Kidney tubule cell (primary cell): ENCODE results near the gene ANKRD40.
"Not testable (repeated sequence)": the region's sequence is repeated elsewhere in the genome, so short reads cannot be mapped to it uniquely, and the experiment has no call there.

Experiments used
- DNase-seq: peaks from one replicate; pipeline ENCODE4 v3.0.0-alpha.2; 2018; ENCODE audit warnings: low spot score

The ANKRD40 gene

GRCh38 chr17:50710650-50711049 lies 2.9 kb upstream of the ANKRD40 start:
- DNase-seq = no peak

DNA sequence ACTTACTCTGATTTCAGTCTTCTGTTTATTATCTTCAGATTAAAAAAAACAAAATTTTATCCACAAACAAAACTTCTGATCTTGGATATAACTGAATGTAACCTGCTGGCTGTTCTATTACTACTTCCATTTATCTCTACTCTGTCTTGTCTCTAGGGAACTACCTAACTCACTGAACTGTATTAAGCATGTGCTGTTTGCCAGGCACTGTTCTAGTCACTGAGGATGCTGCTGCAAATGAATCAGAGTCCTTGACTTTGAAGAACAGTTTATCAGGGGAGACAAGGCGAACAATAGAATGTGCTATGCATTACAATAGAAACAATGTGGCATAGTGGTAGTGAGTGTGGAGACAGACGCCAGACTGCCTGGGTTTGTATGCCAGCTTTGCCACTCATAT lies 2.3 kb upstream of the ANKRD40 start:
- DNase-seq = no peak

DNA sequence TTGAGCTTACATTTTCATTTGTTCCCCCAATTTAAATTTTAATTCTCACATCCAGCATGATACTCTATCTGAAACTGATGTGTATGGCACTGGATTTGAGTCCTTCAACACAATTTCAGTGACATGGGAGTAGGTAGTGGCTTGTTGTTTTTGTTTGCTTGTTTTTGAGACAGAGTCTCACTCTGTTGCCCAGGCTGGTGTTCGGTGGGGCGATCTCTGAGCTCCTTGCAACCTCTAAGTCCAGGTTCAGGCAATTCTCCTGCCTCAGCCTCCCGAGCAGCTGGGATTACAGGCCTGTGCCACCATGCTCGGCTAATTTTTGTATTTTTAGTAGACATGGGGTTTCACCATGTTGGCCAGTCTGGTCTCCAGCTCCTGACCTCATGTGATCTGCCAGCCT lies 1.3 kb upstream of the ANKRD40 start:
- not testable (repeated sequence) for DNase-seq

DNA sequence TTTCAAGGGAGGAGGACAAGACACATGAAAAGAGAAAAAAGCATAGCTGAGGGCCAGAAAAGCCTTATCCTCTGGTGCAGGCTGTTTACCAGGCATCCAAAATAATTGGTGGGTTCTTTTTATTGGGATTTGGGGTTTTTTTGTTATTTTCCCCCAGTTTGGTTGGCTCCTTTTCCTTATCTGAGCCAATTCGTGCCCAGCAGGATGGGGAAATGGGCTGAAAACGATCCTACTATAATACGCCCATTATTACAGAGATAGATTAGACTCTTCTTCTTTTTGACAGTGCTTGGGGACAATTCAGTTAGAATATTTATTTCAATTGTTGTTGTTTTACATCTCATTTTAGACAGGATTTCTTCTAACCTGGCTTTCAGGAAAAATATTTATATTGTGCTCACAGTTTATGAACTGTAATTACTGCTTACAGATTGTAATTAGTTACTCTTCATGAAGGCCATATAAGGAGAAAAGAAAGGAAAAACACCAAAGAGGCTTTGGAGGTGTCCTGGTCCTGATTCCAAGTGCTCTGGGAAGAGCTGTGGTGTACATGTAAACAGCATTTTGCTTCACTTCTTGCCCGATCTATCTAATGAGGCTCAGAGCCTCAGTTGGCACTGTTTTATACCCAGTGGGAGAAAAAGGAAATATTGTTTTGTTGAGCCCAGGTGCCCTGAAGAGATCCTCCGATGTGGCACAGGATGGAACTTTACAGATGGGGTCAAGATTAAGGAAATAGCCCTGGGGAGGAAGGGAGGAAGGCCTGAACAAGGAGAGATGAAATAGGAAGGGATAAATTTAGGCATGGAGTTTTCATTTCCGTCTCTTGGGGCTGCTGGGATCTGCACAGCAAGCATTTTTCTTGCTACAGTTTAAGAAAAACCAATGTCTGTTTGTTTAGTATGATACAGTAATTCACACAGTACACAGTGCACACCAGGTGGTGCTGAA lies 611 bp upstream of the ANKRD40 start:
- DNase-seq = peak; percentile 38

DNA sequence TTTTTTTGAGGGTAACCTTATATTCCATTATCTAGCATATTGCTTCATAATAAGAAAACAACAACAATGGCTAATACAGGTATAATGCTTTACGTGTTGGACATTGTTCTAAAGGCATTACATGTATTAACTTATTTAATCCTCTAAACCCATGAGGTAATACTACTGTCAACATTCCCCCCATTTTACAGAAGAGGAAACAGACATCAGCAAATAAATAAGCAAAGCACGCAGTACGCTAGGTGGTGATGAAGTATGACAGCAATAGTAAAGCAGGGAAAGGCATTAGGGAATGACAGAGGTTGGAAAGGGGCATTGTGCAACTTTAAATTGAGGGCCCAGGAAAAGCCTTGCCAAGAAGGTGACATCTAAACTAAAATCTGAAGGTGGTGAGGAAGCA lies 4.6 kb downstream of the ANKRD40 start:
- no peak for DNase-seq

- no peak for DNase-seq
Observed at GRCh38 chr17:50699410-50699809, 8.3 kb downstream of the ANKRD40 start.

DNA sequence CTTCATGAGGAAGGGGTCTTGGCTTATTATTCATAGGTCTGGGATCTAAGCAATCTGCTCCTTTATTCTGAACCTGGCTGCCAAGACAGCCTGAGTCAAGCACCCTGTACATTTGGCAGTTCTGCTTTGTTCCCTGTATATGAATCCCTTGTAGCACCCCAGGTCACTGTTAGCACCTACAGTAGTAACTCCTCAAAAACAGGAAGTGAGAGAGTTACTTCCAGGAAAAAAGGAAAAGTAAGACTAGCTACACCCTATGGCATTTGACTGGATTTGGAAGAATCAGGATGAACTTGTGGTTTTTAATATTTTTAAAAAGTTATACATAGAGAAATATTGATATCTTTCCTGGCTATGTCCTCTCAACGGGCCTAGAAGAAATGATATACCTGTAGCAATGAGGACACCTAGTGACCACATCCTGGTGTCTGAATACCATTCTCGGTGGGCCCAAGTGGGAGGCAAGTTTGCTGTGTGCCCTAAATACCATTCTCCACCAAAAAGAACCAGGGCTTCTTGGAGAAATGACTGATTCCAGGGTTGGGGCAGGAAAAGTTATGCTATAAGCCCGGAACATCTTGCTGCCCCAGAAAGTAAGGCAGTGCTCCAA lies 9.9 kb downstream of the ANKRD40 start:
- no peak for DNase-seq

- DNase-seq = peak; percentile 65
Observed at GRCh38 chr17:50697062-50697461, 10.7 kb downstream of the ANKRD40 start.

- DNase-seq = no peak
Observed at GRCh38 chr17:50696365-50696879, 11.3 kb downstream of the ANKRD40 start.

GRCh38 chr17:50693036-50693682 lies 14.6 kb downstream of the ANKRD40 start:
- peak; percentile 67 for DNase-seq

GRCh38 chr17:50692448-50693035 lies 15.2 kb downstream of the ANKRD40 start:
- no peak for DNase-seq

GRCh38 chr17:50691550-50692447 lies 15.9 kb downstream of the ANKRD40 start:
- DNase-seq = no peak

DNA sequence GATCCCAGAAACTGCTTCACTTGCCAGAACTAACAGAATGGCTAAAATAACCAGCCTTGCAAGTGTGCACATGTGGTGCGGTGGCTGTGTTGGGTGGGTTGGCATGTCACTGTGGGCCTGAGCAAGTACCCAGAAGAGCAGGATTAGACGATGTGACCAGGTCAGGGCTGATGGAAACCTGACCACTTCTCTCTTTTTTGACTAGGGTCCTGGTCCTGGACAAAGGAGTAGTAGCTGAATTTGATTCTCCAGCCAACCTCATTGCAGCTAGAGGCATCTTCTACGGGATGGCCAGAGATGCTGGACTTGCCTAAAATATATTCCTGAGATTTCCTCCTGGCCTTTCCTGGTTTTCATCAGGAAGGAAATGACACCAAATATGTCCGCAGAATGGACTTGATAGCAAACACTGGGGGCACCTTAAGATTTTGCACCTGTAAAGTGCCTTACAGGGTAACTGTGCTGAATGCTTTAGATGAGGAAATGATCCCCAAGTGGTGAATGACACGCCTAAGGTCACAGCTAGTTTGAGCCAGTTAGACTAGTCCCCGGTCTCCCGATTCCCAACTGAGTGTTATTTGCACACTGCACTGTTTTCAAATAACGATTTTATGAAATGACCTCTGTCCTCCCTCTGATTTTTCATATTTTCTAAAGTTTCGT lies 16.7 kb downstream of the ANKRD40 start:
- no peak for DNase-seq

DNA sequence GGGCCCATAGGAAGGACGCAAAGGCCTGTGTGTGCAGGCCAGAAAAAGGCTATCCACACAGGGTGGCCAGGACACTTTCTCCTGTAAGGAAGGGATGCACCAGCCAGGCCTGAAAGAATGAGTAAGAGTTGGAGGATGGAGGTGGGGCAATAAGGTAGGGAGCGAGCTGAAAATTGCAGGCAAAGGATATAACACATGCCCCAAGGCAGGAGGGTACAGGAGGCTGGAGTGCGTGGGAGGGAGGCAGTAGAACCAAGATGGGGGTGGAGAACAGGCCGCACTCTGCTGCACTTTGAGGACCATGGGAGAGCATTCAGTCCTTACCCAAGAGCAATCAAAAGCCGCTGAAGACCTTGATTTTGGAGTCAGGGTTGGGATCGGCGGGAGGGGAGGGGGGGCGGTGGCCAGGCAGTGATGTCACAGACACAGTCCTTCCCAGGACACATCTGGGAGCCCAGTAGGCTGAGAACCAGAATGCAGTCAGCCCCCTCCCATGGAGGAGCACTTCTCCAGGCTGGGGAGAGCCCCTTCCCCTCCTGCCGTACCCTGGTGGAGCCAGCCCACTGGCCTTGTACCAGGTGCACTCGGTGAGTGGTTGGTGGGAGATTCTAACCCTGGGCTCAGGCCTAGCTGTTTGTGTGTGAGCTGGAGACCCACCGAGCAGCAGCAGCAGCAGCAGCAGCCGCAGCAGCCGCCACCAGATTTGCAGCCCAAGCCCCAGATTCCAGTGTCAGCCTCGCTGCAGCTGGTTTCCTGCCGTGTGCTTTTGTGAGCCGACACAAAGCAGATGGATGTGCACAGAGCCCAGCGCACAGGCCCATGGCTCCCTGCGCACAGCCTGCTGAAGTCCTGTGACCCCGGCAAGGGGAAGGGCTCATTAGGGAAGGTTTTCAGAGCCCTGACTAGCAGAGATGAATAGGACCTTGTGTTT lies 17.5 kb downstream of the ANKRD40 start:
- no peak for DNase-seq

- DNase-seq = peak; percentile 75
Observed at GRCh38 chr17:50689251-50689650, 18.5 kb downstream of the ANKRD40 start.

- DNase-seq = peak; percentile 82
Observed at GRCh38 chr17:50688245-50688644, 19.5 kb downstream of the ANKRD40 start.

GRCh38 chr17:50687200-50688066 lies 20.3 kb downstream of the ANKRD40 start:
- no peak for DNase-seq

DNA sequence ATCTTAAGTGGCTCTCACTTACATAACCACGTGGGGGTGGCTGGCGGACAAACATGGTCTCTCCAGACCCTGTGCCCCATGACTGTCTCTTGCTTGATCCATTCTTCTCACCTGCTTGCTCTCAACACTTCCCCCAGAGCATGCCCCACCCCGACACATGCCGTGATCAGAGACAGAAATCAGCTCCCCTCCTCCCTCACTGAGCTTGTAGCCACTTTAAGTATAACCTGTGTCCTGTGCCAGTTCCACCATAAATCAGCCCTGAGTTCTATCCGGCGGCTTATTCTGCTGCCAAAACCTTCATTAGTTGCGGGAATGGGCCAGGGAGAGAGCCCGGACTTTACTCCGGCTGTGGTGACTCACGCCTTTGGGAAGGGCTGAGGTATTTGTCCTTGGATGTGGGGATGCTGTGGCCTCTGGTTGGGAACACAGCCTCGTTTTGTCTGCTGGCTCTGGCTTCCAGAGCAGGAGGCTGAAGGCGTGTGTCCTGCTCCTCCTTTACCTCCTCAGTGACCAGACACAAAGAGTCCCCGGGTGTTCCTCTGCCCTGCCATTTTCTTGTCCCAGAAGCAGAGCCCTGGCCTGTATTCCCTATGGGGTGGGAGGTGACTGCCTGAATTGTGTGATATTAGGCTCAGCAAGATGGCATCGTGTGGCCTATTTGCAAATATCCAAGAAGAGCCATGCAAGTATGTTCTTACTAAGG lies 21.1 kb downstream of the ANKRD40 start:
- peak; percentile 87 for DNase-seq
